Body of pancreas (tissue), 4 donors: ENCODE measurements around the gene CREB5.

Experiments used
- CTCF ChIP-seq, 7 experiments: fragments of 450-650 bp in 4 of 7; fragments of 200-600 bp in 3 of 7; sonication (generic) in 3 of 7; IDR thresholded peaks; one replicate each; pipeline ENCODE4 v1.5.1; 2016 to 2019; ENCODE audit warnings: antibody characterized with exemption in 7 of 7
- POLR2A ChIP-seq, 3 donors: fragments of 450-650 bp; IDR thresholded peaks; one replicate each; pipeline ENCODE4 v1.6.1; 2016; ENCODE audit warnings: antibody characterized with exemption in 3 of 3, mild to moderate bottlenecking in 2 of 3

GRCh38 chr7:28576656-28577055, 164.3 kb downstream of the CREB5 start:
- no peak for TF ChIP-seq CTCF (IDR thresholded peaks at IDR 0.05)
- no peak for TF ChIP-seq POLR2A (IDR thresholded peaks at IDR 0.05)
